ENCODE data around the gene ACSL3.

ACSL3 gene

GRCh38 chr2:222884805-222885424 is 24.1 kb downstream of the ACSL3 start:
- H3K4me1 Mint-ChIP-seq (ENCODE audit: low read depth): peaks cover 47% of the 10 kb centered on the region
- no peak overlapping the region for H3K4me3 Mint-ChIP-seq
- H3K27ac Mint-ChIP-seq: no peak overlapping the region
- no peaks in the 10 kb centered on the region for H3K9me3 Mint-ChIP-seq (ENCODE audit: low read depth)
- no peaks in the 10 kb centered on the region for H3K27me3 Mint-ChIP-seq
- peaks cover 8% of the 10 kb centered on the region for H3K36me3 Mint-ChIP-seq

GRCh38 chr2:222887124-222887523 is 26.3 kb downstream of the ACSL3 start:
- Mint-ChIP-seq H3K4me3 (no peak overlapping the region), H3K36me3 (peaks cover 8% of the 10 kb centered on the region), H3K27ac (no peak overlapping the region), H3K4me1 (ENCODE audit: low read depth) (peaks cover 44% of the 10 kb centered on the region), H3K27me3 (no peaks in the 10 kb centered on the region), H3K9me3 (ENCODE audit: low read depth) (no peaks in the 10 kb centered on the region)

GRCh38 chr2:222888716-222889115 is 27.9 kb downstream of the ACSL3 start:
- H3K4me1 Mint-ChIP-seq (ENCODE audit: low read depth): peaks cover 45% of the 10 kb centered on the region

GRCh38 chr2:222891890-222892289 is 31.1 kb downstream of the ACSL3 start:
- no peak overlapping the region for H3K27ac Mint-ChIP-seq
- no peaks in the 10 kb centered on the region for H3K9me3 Mint-ChIP-seq (ENCODE audit: low read depth)
- H3K27me3 Mint-ChIP-seq: no peaks in the 10 kb centered on the region
- peaks cover 8% of the 10 kb centered on the region for H3K36me3 Mint-ChIP-seq
- peaks cover 39% of the 10 kb centered on the region for H3K4me1 Mint-ChIP-seq (ENCODE audit: low read depth)
- H3K4me3 Mint-ChIP-seq: no peak overlapping the region

More at GRCh38 chr2:222888716-222889115, 27.9 kb downstream of the ACSL3 start:
- Mint-ChIP-seq H3K27ac (no peak overlapping the region), H3K27me3 (no peaks in the 10 kb centered on the region), H3K4me3 (no peak overlapping the region), H3K36me3 (peaks cover 9% of the 10 kb centered on the region), H3K9me3 (ENCODE audit: low read depth) (no peaks in the 10 kb centered on the region)

GRCh38 chr2:222892321-222892720 is 31.5 kb downstream of the ACSL3 start:
- Mint-ChIP-seq H3K4me3 (no peak overlapping the region), H3K9me3 (ENCODE audit: low read depth) (no peaks in the 10 kb centered on the region), H3K4me1 (ENCODE audit: low read depth) (peaks cover 35% of the 10 kb centered on the region), H3K27me3 (no peaks in the 10 kb centered on the region), H3K27ac (no peak overlapping the region), H3K36me3 (peaks cover 8% of the 10 kb centered on the region)

GRCh38 chr2:222892761-222893160 is 31.9 kb downstream of the ACSL3 start:
- Mint-ChIP-seq H3K4me3 (no peak overlapping the region), H3K36me3 (peaks cover 8% of the 10 kb centered on the region), H3K4me1 (ENCODE audit: low read depth) (peaks cover 33% of the 10 kb centered on the region), H3K27me3 (no peaks in the 10 kb centered on the region), H3K9me3 (ENCODE audit: low read depth) (no peaks in the 10 kb centered on the region), H3K27ac (no peak overlapping the region)

GRCh38 chr2:222893716-222894115 is 32.9 kb downstream of the ACSL3 start:
- H3K27me3 Mint-ChIP-seq: no peaks in the 10 kb centered on the region
- no peak overlapping the region for H3K4me3 Mint-ChIP-seq
- no peak overlapping the region for H3K27ac Mint-ChIP-seq
- peaks cover 36% of the 10 kb centered on the region for H3K4me1 Mint-ChIP-seq (ENCODE audit: low read depth)
- H3K36me3 Mint-ChIP-seq: peaks cover 8% of the 10 kb centered on the region
- no peaks in the 10 kb centered on the region for H3K9me3 Mint-ChIP-seq (ENCODE audit: low read depth)

GRCh38 chr2:222895144-222895543 is 34.3 kb downstream of the ACSL3 start:
- H3K36me3 Mint-ChIP-seq: peaks cover 2% of the 10 kb centered on the region
- H3K9me3 Mint-ChIP-seq (ENCODE audit: low read depth): no peaks in the 10 kb centered on the region
- peaks cover 28% of the 10 kb centered on the region for H3K4me1 Mint-ChIP-seq (ENCODE audit: low read depth)
- no peak overlapping the region for H3K27ac Mint-ChIP-seq
- no peak overlapping the region for H3K4me3 Mint-ChIP-seq
- H3K27me3 Mint-ChIP-seq: no peaks in the 10 kb centered on the region

GRCh38 chr2:222897898-222898297 is 37.1 kb downstream of the ACSL3 start:
- no peaks in the 10 kb centered on the region for H3K27me3 Mint-ChIP-seq
- H3K36me3 Mint-ChIP-seq: peaks cover 2% of the 10 kb centered on the region
- H3K4me3 Mint-ChIP-seq: no peak overlapping the region
- H3K4me1 Mint-ChIP-seq (ENCODE audit: low read depth): peaks cover 20% of the 10 kb centered on the region
- H3K27ac Mint-ChIP-seq: no peak overlapping the region
- no peaks in the 10 kb centered on the region for H3K9me3 Mint-ChIP-seq (ENCODE audit: low read depth)

GRCh38 chr2:222899413-222900181 is 38.8 kb downstream of the ACSL3 start:
- no peak overlapping the region for H3K27ac Mint-ChIP-seq
- no peak overlapping the region for H3K4me3 Mint-ChIP-seq
- H3K9me3 Mint-ChIP-seq (ENCODE audit: low read depth): no peaks in the 10 kb centered on the region
- H3K27me3 Mint-ChIP-seq: no peaks in the 10 kb centered on the region
- H3K4me1 Mint-ChIP-seq (ENCODE audit: low read depth): peaks cover 11% of the 10 kb centered on the region
- H3K36me3 Mint-ChIP-seq: no peaks in the 10 kb centered on the region

GRCh38 chr2:222900354-222900753 is 39.5 kb downstream of the ACSL3 start:
- H3K27ac Mint-ChIP-seq: no peak overlapping the region
- H3K4me3 Mint-ChIP-seq: no peak overlapping the region
- H3K4me1 Mint-ChIP-seq (ENCODE audit: low read depth): peaks cover 7% of the 10 kb centered on the region
- H3K27me3 Mint-ChIP-seq: no peaks in the 10 kb centered on the region
- no peaks in the 10 kb centered on the region for H3K36me3 Mint-ChIP-seq
- no peaks in the 10 kb centered on the region for H3K9me3 Mint-ChIP-seq (ENCODE audit: low read depth)

- Mint-ChIP-seq H3K9me3 (ENCODE audit: low read depth) (no peaks in the 10 kb centered on the region), H3K4me3 (no peak overlapping the region), H3K27ac (no peak overlapping the region), H3K27me3 (no peaks in the 10 kb centered on the region), H3K4me1 (ENCODE audit: low read depth) (peaks cover 17% of the 10 kb centered on the region), H3K36me3 (peaks cover under 1% of the 10 kb centered on the region)
Measured at GRCh38 chr2:222902660-222903059, 41.8 kb downstream of the ACSL3 start.

- no peak overlapping the region for H3K4me3 Mint-ChIP-seq
- H3K27ac Mint-ChIP-seq: no peak overlapping the region
- H3K9me3 Mint-ChIP-seq (ENCODE audit: low read depth): no peaks in the 10 kb centered on the region
- peaks cover 22% of the 10 kb centered on the region for H3K4me1 Mint-ChIP-seq (ENCODE audit: low read depth)
- H3K27me3 Mint-ChIP-seq: no peaks in the 10 kb centered on the region
- H3K36me3 Mint-ChIP-seq: peaks cover 3% of the 10 kb centered on the region
Measured at GRCh38 chr2:222903234-222904220, 42.7 kb downstream of the ACSL3 start.

- H3K27ac Mint-ChIP-seq: no peak overlapping the region
- H3K36me3 Mint-ChIP-seq: peaks cover 3% of the 10 kb centered on the region
- H3K9me3 Mint-ChIP-seq (ENCODE audit: low read depth): no peaks in the 10 kb centered on the region
- H3K4me3 Mint-ChIP-seq: no peak overlapping the region
- H3K4me1 Mint-ChIP-seq (ENCODE audit: low read depth): peaks cover 29% of the 10 kb centered on the region
- no peaks in the 10 kb centered on the region for H3K27me3 Mint-ChIP-seq
Measured at GRCh38 chr2:222904557-222905258, 43.9 kb downstream of the ACSL3 start.
